ENCODE data around the gene TIGD4. TPM values are rescaled to one million over a fixed set of nuclear protein-coding genes. Genes with fewer than 3 reads are reported as not detected.

Gene TIGD4
- total RNA-seq, 2 donors from 2014 or later: 2.1 to 2.9 TPM

GRCh38 chr4:152819026-152819645 is 39.6 kb upstream of the TIGD4 start:
- Histone ChIP-seq H3K4me1 (ENCODE audit: control insufficient read depth, insufficient read depth, low read length) (no peaks in the 10 kb centered on the region), H3K9me3 (ENCODE audit: control insufficient read depth, low read length) (peaks cover 55% of the 10 kb centered on the region), H3K4me3 (ENCODE audit: low read length) (no peak overlapping the region), H3K36me3 (ENCODE audit: control insufficient read depth, insufficient read depth, low read length) (peaks cover 15% of the 10 kb centered on the region), H3K9ac (ENCODE audit: extremely low read depth, low read length, poor library complexity, severe bottlenecking) (no peak overlapping the region), H3K27ac (ENCODE audit: low read depth, low read length) (no peak overlapping the region), H3K27me3 (ENCODE audit: control insufficient read depth, insufficient read depth, low read length, poor library complexity, severe bottlenecking) (no peaks in the 10 kb centered on the region)
- TF ChIP-seq, protein P1, sequence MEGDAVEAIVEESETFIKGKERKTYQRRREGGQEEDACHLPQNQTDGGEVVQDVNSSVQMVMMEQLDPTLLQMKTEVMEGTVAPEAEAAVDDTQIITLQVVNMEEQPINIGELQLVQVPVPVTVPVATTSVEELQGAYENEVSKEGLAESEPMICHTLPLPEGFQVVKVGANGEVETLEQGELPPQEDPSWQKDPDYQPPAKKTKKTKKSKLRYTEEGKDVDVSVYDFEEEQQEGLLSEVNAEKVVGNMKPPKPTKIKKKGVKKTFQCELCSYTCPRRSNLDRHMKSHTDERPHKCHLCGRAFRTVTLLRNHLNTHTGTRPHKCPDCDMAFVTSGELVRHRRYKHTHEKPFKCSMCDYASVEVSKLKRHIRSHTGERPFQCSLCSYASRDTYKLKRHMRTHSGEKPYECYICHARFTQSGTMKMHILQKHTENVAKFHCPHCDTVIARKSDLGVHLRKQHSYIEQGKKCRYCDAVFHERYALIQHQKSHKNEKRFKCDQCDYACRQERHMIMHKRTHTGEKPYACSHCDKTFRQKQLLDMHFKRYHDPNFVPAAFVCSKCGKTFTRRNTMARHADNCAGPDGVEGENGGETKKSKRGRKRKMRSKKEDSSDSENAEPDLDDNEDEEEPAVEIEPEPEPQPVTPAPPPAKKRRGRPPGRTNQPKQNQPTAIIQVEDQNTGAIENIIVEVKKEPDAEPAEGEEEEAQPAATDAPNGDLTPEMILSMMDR (conservative IDR thresholded peaks at IDR 0.05): no peak
- H3K27ac Mint-ChIP-seq: no peak overlapping the region
- no peak for DNase-seq
- no peak overlapping the region for H3K4me3 Mint-ChIP-seq
- WGBS, 2 experiments (ENCODE audit: insufficient coverage in 1 of 2, insufficient read length in 1 of 2): 92 to 96% methylated on average over 5 to 7 of the region's 7 CpGs
- peaks cover 24% of the 10 kb centered on the region for H3K9me3 Mint-ChIP-seq
- no peaks in the 10 kb centered on the region for H3K4me1 Mint-ChIP-seq
- H3K36me3 Mint-ChIP-seq (ENCODE audit: low read depth): peaks cover 62% of the 10 kb centered on the region
- no peaks in the 10 kb centered on the region for H3K27me3 Mint-ChIP-seq (ENCODE audit: insufficient read depth)

DNA sequence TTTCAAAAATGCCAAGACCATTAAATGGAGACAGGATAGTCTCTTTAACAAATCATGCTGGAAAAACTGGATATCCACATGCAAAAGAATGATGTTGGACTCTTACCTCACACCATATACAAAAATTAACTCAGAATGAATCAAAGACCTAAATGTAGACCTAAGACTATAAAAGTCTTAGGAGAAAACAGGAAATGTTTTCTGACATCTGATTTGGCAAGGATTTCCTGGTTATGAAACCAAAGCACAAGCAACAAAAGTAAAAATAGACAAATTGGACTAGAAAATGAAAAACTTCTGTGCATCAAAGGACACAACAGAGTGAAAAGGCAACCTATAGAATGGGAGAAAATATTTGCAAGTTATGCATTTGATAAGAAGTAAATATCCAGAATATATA is 37.8 kb upstream of the TIGD4 start:
- Mint-ChIP-seq H3K4me3 (no peak overlapping the region), H3K27ac (no peak overlapping the region), H3K4me1 (no peaks in the 10 kb centered on the region), H3K27me3 (ENCODE audit: insufficient read depth) (no peaks in the 10 kb centered on the region), H3K9me3 (peaks cover 27% of the 10 kb centered on the region), H3K36me3 (ENCODE audit: low read depth) (peaks cover 68% of the 10 kb centered on the region)
- H3K4me1 ChIP-seq (ENCODE audit: control insufficient read depth, insufficient read depth, low read length): no peaks in the 10 kb centered on the region
- no peak for DNase-seq
- H3K27me3 ChIP-seq (ENCODE audit: control insufficient read depth, insufficient read depth, low read length, poor library complexity, severe bottlenecking): no peaks in the 10 kb centered on the region
- peaks cover 58% of the 10 kb centered on the region for H3K9me3 ChIP-seq (ENCODE audit: control insufficient read depth, low read length)
- H3K9ac ChIP-seq (ENCODE audit: extremely low read depth, low read length, poor library complexity, severe bottlenecking): no peak overlapping the region
- TF ChIP-seq, protein P1 (conservative IDR thresholded peaks at IDR 0.05): no peak
- H3K4me3 ChIP-seq (ENCODE audit: low read length): no peak overlapping the region
- H3K36me3 ChIP-seq (ENCODE audit: control insufficient read depth, insufficient read depth, low read length): peaks cover 16% of the 10 kb centered on the region
- H3K27ac ChIP-seq (ENCODE audit: low read depth, low read length): no peak overlapping the region

DNA sequence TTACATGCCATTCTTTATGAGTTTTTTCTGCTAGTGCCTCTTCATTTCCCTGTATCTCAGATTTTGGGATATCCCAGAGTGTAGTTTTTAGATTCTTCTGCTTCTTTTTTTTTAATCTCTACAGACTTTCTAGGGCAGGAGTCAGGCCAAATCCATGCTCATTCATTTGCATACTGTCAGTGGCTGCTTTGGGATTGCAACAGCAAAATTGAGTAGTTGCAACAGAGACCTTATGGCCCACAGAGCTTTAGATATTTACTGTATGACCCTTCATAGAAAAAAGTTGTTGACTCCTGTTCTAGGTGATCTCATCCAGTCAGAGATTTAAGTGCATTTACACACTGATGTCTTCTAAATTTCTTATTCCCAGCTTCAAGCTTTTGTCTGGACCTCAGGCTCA is 35.5 kb upstream of the TIGD4 start:
- Mint-ChIP-seq H3K4me3 (no peak overlapping the region), H3K27me3 (ENCODE audit: insufficient read depth) (no peaks in the 10 kb centered on the region), H3K27ac (no peak overlapping the region), H3K9me3 (peaks cover 22% of the 10 kb centered on the region), H3K36me3 (ENCODE audit: low read depth) (peaks cover 63% of the 10 kb centered on the region), H3K4me1 (no peaks in the 10 kb centered on the region)
- no peak overlapping the region for H3K4me3 ChIP-seq (ENCODE audit: low read length)
- peaks cover 9% of the 10 kb centered on the region for H3K36me3 ChIP-seq (ENCODE audit: control insufficient read depth, insufficient read depth, low read length)
- no peaks in the 10 kb centered on the region for H3K27me3 ChIP-seq (ENCODE audit: control insufficient read depth, insufficient read depth, low read length, poor library complexity, severe bottlenecking)
- DNase-seq: no peak
- peaks cover 36% of the 10 kb centered on the region for H3K9me3 ChIP-seq (ENCODE audit: control insufficient read depth, low read length)
- H3K4me1 ChIP-seq (ENCODE audit: control insufficient read depth, insufficient read depth, low read length): no peaks in the 10 kb centered on the region
- H3K9ac ChIP-seq (ENCODE audit: extremely low read depth, low read length, poor library complexity, severe bottlenecking): no peak overlapping the region
- TF ChIP-seq, protein P1 (conservative IDR thresholded peaks at IDR 0.05): no peak
- no peak overlapping the region for H3K27ac ChIP-seq (ENCODE audit: low read depth, low read length)

Measured in endodermal cell (in vitro differentiated cells).